Activated naive CD4-positive, alpha-beta T cell treated with anti-CD3 and anti-CD28 coated beads, Interleukin-2, amount 50 U/mL, for 72 hours (primary cell): ENCODE data around the gene RAB8A. TPM values are rescaled to one million over a fixed set of nuclear protein-coding genes. Genes with fewer than 3 reads are reported as not detected.
"Not testable (repeated sequence)": the region's sequence is repeated elsewhere in the genome, so short reads cannot be mapped to it uniquely, and the experiment has no call there.

Source experiments
- ATAC-seq, 2 donors: fragments of 150-1000 bp; cut with Tn5 transposase; 2 replicates each; pipeline ENCODE4 v1.10.0; 2021; ENCODE audit warnings: mild to moderate bottlenecking in 2 of 2, moderate library complexity in 2 of 2
- DNase-seq, 2 donors: peaks; one replicate each; pipeline ENCODE4 v3.0.0; 2021 to 2022; ENCODE audit warnings: low spot score in 2 of 2
- H3K27ac Mint-ChIP-seq, 2 donors: one replicate each; pipeline ENCODE4 v1.8.0; 2022; ENCODE audit warnings: mild to moderate bottlenecking in 2 of 2, mixed read lengths in 2 of 2
- H3K36me3 Mint-ChIP-seq, 2 donors: one replicate each; pipeline ENCODE4 v1.8.0; 2022; ENCODE audit warnings: mixed read lengths in 2 of 2
- H3K9me3 Mint-ChIP-seq, 2 donors: one replicate each; pipeline ENCODE4 v1.8.0; 2022; ENCODE audit warnings: mixed read lengths in 2 of 2
- total RNA-seq, 2 donors: library from RNA; stranded (reverse); gene quantifications; one replicate each; pipeline ENCODE4 v1.2.3, GENCODE V29; 2022

The RAB8A gene
- total RNA-seq, 2 donors from 2014 or later: 125 to 155 TPM

GRCh38 chr19:16167055-16167454 lies 55.4 kb downstream of the RAB8A start:
- no peak for ATAC-seq
- H3K9me3 Mint-ChIP-seq: no peaks in the 10 kb centered on the region
- no peaks in the 10 kb centered on the region for H3K36me3 Mint-ChIP-seq
- no peak for DNase-seq
- H3K27ac Mint-ChIP-seq: no peak overlapping the region

- H3K9me3 Mint-ChIP-seq: no peaks in the 10 kb centered on the region
- H3K36me3 Mint-ChIP-seq: no peaks in the 10 kb centered on the region
- DNase-seq (no peak), ATAC-seq (peak; percentile 24 to 56)
- H3K27ac Mint-ChIP-seq: no peak overlapping the region
Observed at GRCh38 chr19:16168465-16169081, 56.9 kb downstream of the RAB8A start.

- no peak overlapping the region for H3K27ac Mint-ChIP-seq
- ATAC-seq: no peak
Observed at GRCh38 chr19:16170134-16170533, 58.4 kb downstream of the RAB8A start.

GRCh38 chr19:16175954-16176353 lies 64.3 kb downstream of the RAB8A start:
- Mint-ChIP-seq H3K9me3 (no peaks in the 10 kb centered on the region), H3K27ac (no peak overlapping the region), H3K36me3 (no peaks in the 10 kb centered on the region)
- ATAC-seq (no peak), DNase-seq (no peak)

More at GRCh38 chr19:16170134-16170533, 58.4 kb downstream of the RAB8A start:
- no peak for DNase-seq
- no peaks in the 10 kb centered on the region for H3K9me3 Mint-ChIP-seq
- H3K36me3 Mint-ChIP-seq: no peaks in the 10 kb centered on the region

GRCh38 chr19:16178866-16179265 lies 67.2 kb downstream of the RAB8A start:
- not testable (repeated sequence) for H3K27ac Mint-ChIP-seq, DNase-seq, H3K9me3 Mint-ChIP-seq, H3K36me3 Mint-ChIP-seq, ATAC-seq

- ATAC-seq: no peak
- Mint-ChIP-seq H3K27ac (no peak overlapping the region), H3K36me3 (peaks cover 5 to 6% of the 10 kb centered on the region in 2 donors), H3K9me3 (no peaks in the 10 kb centered on the region)
- no peak for DNase-seq
Observed at GRCh38 chr19:16180611-16181010, 68.9 kb downstream of the RAB8A start.

Other genes starting within 250 kb of the RAB8A start
- under 1 TPM in 1 of 2 donors, not detected in 1; 0.43 TPM for gene CYP4F2, start 213.8 kb upstream of the RAB8A start, total RNA-seq
- not detected for gene CYP4F11, start 177.4 kb upstream of the RAB8A start, total RNA-seq
- not detected for gene OR10H4, start 162.9 kb upstream of the RAB8A start, total RNA-seq
- gene TPM4, start 35.4 kb upstream of the RAB8A start, total RNA-seq: 100 to 1,000 TPM; 405 to 411 TPM
- 10 to 100 TPM; 23.9 to 49.8 TPM for gene HSH2D, start 31.8 kb downstream of the RAB8A start, total RNA-seq
- gene CIB3, start 61.6 kb downstream of the RAB8A start, total RNA-seq: 1 to 10 TPM in 1 of 2 donors, not detected in 1; 1.0 TPM
- gene FAM32A, start 73.5 kb downstream of the RAB8A start, total RNA-seq: 10 to 100 TPM; 49.9 to 53.2 TPM
- gene AP1M1, start 86.0 kb downstream of the RAB8A start, total RNA-seq: 100 to 1,000 TPM; 105 to 139 TPM
- under 1 TPM; 0.56 to 0.57 TPM for gene KLF2, start 212.9 kb downstream of the RAB8A start, total RNA-seq